GF-D8 (cell line): Measurements from ENCODE around the gene TMEM44.
"Not testable (repeated sequence)": the region's sequence is repeated elsewhere in the genome, so short reads cannot be mapped to it uniquely, and the experiment has no call there.

Experiments
- DNase-seq: peaks from one replicate; lab custom pipeline; 2025; lab: John Stamatoyannopoulos, UW

The TMEM44 gene

DNA sequence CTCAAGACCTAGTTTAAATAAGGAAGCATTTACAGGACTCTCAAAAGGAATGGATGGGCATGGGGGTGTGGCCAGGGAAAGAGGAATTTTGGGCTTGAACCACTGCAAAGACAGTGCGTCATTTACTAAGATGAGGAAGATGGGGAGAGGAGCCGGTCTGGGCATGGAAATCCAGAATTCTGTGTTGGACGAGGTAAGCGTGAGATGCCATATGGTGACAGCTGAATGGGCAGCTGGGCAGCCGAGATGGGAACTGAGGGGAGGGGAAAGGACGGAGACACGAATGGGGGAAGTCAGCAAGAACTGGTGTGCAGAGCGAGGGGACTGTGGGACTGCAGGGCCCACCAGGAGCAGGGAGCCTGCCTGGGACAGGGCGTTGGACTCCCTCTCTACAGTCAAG lies 24.2 kb downstream of the TMEM44 start:
- DNase-seq, result no peak

- no peak for DNase-seq
These were observed 25.4 kb downstream of the TMEM44 start for GRCh38 chr3:194607592-194608389.

- no peak for DNase-seq
These were observed 26.3 kb downstream of the TMEM44 start for GRCh38 chr3:194606941-194607340.

DNA sequence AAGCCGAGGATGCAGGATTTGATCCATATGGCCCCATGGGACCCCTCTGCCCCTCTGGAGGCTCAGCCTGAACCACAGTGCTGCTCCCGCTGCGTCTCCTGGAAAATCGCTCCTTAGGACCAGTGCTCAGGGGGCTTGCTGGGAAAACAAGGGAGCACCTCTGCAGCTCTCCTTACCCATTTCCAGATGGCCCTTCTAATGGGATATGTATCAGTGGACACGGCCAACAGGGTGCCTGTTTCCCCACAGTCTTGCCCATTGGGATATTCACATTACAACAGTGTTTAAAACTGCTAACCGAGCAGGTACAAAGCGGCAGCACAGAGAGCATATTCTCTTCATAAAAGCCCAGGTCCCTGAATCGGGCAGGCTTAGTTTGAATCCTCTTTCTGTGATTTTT lies 27.1 kb downstream of the TMEM44 start:
- no peak for DNase-seq

GRCh38 chr3:194605314-194605713 lies 27.9 kb downstream of the TMEM44 start:
- DNase-seq, result not testable (repeated sequence)

GRCh38 chr3:194604837-194605236 lies 28.4 kb downstream of the TMEM44 start:
- no peak for DNase-seq

DNA sequence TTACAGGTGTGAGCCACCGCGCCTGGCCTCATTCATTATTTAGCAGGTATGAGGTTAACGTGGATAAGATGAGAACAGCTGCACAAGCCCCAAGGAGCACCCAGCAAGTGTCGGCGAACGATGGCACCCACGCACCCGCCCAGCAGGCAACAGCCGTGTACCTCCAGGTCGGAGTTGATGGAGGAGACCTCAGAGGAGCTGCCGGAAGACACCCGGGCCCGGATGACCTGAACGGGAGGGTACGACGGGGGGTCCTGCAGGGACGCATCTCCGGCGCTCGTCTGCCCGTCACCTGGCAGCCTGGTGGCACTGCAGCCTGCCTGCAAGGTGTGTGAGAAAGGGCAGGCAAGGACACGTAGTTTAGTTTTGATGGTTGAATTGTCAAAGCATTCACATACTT lies 29.1 kb downstream of the TMEM44 start:
- DNase-seq, result no peak

DNA sequence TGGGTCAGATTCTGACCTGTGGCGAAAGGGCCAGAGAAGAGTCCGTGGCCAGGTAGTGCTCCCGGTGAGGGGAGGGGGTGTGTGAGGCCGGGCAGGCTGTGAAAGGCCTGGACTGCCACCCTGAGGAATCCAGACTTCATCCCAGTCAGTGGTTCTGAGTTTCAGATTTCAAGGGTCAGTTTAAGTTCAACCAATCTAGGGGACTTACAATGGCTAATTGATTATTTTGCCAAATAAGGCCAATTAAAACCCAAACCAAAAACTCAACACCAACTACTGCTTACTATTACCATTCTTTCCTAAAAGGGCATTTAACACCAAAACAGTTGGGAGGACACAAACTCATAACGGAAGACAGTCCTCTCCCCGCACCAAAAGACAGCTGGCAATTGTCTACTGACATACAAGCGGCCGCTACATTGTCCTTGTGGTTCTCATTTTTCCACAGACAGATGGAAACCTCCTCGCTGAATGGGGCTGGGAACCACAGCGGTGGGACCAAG lies 30.5 kb downstream of the TMEM44 start:
- DNase-seq, result no peak

- DNase-seq, result peak; percentile 69
These were observed 34.3 kb downstream of the TMEM44 start for GRCh38 chr3:194598771-194599557.

- DNase-seq, result no peak
These were observed 36.3 kb downstream of the TMEM44 start for GRCh38 chr3:194596906-194597305.

DNA sequence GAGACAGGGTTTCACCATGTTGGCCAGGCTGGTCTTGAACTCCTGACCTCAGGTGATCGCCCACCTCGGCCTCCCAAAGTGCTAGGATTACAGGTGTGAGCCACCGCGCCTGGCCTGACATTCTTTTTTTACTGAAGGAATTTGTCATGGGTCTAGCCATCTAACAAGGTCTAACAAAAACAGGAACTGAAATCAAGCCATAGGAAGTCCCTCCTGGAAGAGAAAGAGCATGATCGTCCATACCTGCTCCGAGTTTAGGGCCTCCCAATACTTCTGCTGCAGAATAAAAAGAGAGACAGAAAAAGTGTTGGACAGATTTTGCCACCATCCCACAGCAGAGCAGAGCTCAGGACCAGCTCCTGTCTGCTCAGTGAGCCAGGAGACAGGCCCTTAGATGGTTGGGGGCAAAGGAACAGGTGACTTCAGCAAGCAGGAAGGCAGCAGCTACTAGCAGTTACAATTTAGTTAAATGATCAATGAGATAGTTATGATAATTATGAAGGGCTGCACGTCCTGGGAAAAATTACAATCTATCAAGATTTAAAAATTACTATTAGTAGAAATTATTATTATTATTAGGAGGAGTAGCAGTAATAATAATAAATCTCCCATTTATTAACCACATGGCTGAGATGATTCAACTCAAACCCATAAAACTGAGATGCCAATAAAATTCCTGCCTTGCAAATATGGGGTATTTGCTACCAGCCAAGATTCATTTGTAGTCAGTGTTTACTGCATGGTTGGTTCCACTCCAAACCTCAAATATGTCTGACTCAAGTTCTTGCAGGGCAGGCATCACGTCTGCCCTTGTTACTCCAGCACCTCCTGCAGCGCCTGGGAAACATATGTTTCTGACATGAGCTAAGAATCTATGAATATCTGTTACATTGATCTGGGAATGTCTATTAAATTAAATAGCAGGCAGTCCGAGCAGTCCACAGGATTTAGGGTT lies 40.1 kb downstream of the TMEM44 start:
- no peak for DNase-seq

DNA sequence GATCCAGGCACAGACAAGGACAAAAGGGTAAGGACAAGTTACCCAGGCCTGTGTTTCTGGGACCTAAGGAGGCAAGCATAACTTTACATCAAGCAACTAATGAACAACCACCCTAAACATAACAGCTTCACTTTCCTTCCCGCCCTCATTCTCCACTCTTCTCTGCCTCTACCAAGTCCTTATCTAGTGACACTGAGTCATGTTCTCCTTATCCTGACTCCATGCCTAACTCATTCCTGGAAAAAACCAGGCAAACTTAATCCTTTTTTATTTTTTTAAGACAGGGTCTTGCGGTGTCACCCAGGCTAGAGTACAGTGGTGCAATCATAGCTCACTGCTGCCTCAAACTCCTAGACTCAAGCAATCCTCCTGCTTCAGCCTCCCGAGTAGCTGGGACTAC lies 44.5 kb downstream of the TMEM44 start:
- DNase-seq, result no peak

GRCh38 chr3:194588236-194588635 lies 45.0 kb downstream of the TMEM44 start:
- no peak for DNase-seq

DNA sequence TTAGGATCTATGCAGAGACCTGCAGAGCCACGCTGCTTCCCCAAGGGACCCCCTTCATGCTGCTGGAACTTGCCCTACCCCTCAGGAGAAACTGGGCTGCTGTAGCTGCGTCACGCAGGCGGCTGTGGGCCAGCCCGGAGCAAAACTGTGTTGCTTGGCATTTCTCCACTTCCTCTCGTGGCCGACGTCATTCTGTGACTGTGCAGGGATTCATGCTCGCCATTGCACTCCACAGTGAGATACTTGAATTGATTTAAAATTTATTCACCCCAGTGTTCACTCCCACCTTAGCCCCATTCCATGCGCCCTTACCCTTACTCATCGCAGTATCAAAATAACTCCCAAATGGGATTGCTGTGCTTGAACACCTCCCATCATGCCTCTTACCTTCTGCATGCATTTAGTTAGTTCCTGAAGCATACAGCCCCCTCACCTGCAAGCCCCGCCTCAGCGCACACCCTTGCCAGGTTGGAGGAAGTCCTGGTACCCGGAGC lies 45.7 kb downstream of the TMEM44 start:
- no peak for DNase-seq

- DNase-seq, result no peak
These were observed 46.4 kb downstream of the TMEM44 start for GRCh38 chr3:194586836-194587235.

DNA sequence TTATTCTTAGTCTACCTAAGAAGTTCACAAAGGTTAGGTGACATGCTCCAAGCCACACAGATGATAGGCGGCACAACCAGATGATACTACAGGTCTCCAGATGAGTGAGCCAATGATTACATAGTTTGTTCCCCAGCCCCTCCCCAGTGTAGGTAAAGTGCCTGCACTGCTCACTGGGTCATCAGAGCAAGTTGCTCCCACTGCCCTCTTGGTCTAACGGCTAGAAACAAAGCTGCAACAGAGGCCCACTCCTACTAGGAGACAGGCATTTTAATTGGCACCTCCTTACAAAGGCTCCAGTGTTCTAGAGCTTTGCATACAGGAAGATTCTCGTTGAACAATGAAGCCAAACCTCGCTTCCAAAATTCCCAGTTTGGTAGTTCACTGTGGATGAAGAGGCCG lies 47.3 kb downstream of the TMEM44 start:
- DNase-seq, result no peak

- no peak for DNase-seq
These were observed 48.4 kb downstream of the TMEM44 start for GRCh38 chr3:194584866-194585265.

DNA sequence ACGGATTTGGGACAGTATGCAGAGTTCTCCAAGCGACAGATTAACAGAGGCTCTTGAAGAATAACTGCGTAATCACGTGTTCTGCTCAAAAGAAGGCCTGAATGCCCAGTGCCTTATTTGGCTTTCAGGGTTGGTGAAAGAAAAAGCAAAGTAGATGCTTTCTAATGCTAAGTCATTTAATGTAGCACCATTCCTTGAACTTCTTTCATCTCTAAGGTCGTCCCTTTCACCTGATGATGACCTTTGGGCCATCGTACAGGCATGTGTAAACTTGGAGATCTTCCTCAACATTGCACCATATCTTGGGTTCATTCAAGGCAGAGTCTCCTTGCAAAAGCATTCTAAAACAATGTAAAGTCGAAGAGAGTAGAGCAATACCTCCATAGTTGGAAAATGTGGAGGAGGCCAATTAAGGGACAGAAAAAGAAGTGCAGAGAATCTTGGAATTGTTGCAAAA lies 48.9 kb downstream of the TMEM44 start:
- DNase-seq, result peak; percentile 13

DNA sequence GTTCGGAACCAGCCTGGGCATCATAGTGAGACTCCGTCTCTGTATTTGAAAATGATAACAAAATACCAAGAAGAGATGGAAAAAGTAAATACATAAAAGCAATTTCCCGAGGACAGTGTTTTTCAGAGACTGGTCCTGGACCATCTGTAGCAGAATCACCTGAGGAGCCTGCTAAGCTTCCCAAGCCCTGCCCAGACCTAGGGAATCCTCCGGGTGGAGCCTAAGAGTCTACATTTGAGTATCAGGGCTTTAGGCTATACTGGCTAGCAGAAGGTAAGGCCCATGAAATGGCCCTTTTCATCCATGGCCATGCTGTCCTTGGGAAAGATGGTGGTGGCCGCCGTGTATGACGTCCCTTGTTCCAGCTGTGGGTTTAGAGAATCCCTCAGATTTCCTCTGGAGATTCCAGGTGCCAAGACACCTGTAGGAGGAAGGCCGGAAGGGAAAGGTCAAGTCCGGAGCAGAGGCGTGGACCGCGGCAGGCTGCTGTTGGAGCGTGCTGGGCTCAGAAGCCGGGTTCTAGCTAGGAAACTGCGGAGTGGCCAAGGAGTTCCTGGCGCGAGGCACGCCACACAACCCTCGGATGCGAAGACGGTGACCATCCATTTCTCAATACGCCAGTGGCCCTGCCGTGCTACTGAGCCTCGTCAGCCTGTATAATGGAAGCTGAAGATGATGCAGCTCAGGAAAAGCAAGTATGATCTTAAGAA lies 50.9 kb downstream of the TMEM44 start:
- no peak for DNase-seq

GRCh38 chr3:194579091-194579606 lies 54.1 kb downstream of the TMEM44 start:
- DNase-seq, result no peak
